Thoracic aorta (tissue), 2 donors: ENCODE measurements around the gene MRNIP. TPM values are rescaled to one million over a fixed set of nuclear protein-coding genes. Genes with fewer than 3 reads are reported as not detected.
A peak's percentile ranks its signal among the peaks of the same experiment; 100 is the strongest.
"Not testable (repeated sequence)": the region's sequence is repeated elsewhere in the genome, so short reads cannot be mapped to it uniquely, and the experiment has no call there.

ENCODE experiments used
- ATAC-seq: fragments of 150-250 bp; one replicate; pipeline ENCODE4 v1.8.0; 2017; ENCODE audit warnings: low read depth; ENCODE audit not compliant: insufficient number of reproducible peaks, low FRiP score
- DNase-seq: peaks from one replicate; pipeline ENCODE4 v3.0.0-alpha.2; 2020; ENCODE audit warnings: low spot score
- H3K27ac ChIP-seq, 2 donors: fragments of 200-600 bp; sonication (generic); 1 replicate in 1 of 2; 2 replicates in 1 of 2; pipeline ENCODE4 v1.5.1; 2016; ENCODE audit warnings: mild to moderate bottlenecking in 2 of 2, moderate library complexity in 2 of 2
- H3K27me3 ChIP-seq: fragments of 200-600 bp; sonication (generic); replicated peaks from 2 replicates; pipeline ENCODE4 v1.6.0; 2016; ENCODE audit warnings: mild to moderate bottlenecking; ENCODE audit not compliant: insufficient read depth
- H3K36me3 ChIP-seq: fragments of 200-600 bp; sonication (generic); one replicate; pipeline ENCODE4 v1.5.1; 2016
- H3K4me1 ChIP-seq, 2 donors: fragments of 200-600 bp; sonication (generic); 1 replicate in 1 of 2; 2 replicates in 1 of 2; pipeline versions ENCODE4 v1.5.1 to v1.6.0; 2016; ENCODE audit warnings: low read depth in 2 of 2, mild to moderate bottlenecking in 1 of 2; ENCODE audit not compliant: control insufficient read depth in 1 of 2
- H3K4me3 ChIP-seq: fragments of 200-600 bp; sonication (generic); 2 replicates; pipeline ENCODE4 v1.5.1; 2016; ENCODE audit warnings: mild to moderate bottlenecking
- H3K9me3 ChIP-seq: fragments of 200-600 bp; sonication (generic); 2 replicates; pipeline ENCODE4 v1.5.1; 2016
- total RNA-seq, 2 donors: library from RNA; depleted of rRNA; stranded (reverse); fragments of >200 nt; gene quantifications; one replicate each; pipeline versions ENCODE4 v1.1.0 to v1.2.3, GENCODE V29; 2016
- TF ChIP-seq, protein P1 (sequence below): fragments of 200-600 bp; sonication (generic); IDR thresholded peaks from one replicate; pipeline ENCODE4 v1.5.1; 2019; ENCODE audit warnings: antibody characterized with exemption

The MRNIP gene
- total RNA-seq, 2 donors from 2014 or later: 46.2 to 54.2 TPM

DNA sequence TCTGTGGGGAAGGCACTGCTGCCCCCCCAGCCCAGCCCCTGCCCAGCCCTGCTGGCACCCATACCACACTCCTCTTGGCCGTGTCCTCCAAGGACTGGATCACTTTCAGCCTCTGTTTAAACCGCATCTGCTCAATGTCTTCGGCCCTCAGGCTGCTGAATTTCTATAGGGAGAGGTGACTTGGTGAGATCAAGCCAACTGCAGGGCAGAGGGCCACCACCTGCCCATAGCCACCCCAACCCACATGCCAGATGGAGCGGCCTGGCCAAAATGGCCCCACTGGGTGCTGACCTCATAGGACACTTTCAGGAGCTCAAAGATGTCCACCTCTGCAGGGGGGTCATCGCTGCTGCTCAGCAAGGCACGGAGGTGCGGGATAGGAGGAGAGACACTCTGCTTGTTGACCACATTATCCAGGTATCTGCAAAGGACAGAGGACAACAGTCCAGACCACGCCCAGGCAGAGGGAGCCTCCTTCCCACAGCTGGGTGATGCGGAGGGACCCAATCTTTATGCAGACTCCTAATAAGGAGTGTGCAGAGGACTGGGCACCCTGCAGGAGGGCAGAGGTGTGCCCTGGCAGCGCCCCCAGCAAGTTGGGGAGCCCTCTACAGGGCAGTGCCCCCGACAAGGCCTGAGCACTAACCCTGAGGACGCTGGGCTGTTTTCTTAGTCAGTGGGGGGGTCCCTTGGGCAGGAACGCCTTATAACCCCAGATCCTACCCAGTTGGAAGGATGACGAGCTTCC lies 14.4 kb upstream of the MRNIP start:
- ATAC-seq (no peak), DNase-seq (no peak)
- Histone ChIP-seq H3K27me3 (no peaks in the 10 kb centered on the region), H3K4me3 (no peak overlapping the region), H3K27ac (no peak overlapping the region), H3K9me3 (no peaks in the 10 kb centered on the region), H3K4me1 (no peaks in the 10 kb centered on the region), H3K36me3 (peaks cover 63% of the 10 kb centered on the region)
- TF ChIP-seq, protein P1, sequence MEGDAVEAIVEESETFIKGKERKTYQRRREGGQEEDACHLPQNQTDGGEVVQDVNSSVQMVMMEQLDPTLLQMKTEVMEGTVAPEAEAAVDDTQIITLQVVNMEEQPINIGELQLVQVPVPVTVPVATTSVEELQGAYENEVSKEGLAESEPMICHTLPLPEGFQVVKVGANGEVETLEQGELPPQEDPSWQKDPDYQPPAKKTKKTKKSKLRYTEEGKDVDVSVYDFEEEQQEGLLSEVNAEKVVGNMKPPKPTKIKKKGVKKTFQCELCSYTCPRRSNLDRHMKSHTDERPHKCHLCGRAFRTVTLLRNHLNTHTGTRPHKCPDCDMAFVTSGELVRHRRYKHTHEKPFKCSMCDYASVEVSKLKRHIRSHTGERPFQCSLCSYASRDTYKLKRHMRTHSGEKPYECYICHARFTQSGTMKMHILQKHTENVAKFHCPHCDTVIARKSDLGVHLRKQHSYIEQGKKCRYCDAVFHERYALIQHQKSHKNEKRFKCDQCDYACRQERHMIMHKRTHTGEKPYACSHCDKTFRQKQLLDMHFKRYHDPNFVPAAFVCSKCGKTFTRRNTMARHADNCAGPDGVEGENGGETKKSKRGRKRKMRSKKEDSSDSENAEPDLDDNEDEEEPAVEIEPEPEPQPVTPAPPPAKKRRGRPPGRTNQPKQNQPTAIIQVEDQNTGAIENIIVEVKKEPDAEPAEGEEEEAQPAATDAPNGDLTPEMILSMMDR: no peak

DNA sequence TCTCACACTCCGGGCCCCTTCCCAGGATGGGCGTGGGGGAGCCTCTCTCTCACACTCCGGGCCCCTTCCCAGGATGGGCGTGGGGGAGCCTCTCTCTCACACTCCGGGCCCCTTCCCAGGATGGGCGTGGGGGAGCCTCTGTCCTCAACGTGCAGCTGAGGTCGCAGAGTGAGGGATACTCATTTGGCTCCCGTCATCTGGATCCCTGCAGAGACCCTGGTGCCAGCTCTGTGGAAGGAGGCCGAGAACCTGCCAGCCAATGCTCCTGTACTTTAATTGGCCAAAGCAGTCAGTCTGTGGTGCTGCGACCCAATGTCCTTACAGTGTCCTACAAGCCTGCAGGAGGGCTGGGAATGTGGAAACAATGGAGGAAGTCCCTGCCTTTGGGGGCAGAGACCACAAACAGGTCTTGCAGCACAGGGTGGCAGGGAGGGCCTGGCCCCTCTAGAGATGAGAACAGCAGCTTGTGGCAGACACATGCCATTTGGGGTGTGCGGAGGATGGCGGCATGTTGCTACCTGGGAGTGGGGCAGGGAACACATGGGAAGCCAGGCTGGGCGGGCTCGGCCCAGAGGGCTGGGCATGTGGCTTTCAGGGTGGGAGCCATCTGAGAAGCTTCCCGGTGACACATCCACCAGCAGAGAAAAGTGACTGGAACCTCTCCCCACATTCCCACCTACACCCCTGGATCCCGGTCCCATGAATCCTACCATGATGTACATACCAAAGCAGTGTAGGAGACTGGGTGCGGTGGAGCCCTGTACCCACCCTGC lies 13.6 kb upstream of the MRNIP start:
- Histone ChIP-seq H3K27ac (no peak overlapping the region), H3K4me3 (no peak overlapping the region), H3K4me1 (no peaks in the 10 kb centered on the region), H3K9me3 (no peaks in the 10 kb centered on the region), H3K36me3 (peaks cover 68% of the 10 kb centered on the region), H3K27me3 (no peaks in the 10 kb centered on the region)
- TF ChIP-seq, protein P1: no peak
- ATAC-seq (no peak), DNase-seq (no peak)

DNA sequence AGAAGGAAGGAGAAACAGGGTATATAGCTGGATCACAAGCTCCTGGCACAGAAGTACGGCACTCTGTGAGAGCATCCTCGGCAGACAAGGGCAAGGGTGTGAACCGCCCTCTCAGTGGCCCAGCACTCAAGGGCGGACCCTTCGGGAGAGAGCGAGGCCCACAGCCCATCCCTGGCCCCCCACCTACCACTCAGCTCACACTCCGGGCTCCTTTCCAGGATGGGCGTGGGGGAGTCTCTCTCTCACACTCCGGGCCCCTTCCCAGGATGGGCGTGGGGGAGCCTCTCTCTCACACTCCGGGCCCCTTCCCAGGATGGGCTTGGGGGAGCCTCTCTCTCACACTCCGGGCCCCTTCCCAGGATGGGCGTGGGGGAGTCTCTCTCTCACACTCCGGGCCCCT lies 12.9 kb upstream of the MRNIP start:
- not testable (repeated sequence) for DNase-seq, H3K4me1 ChIP-seq, H3K9me3 ChIP-seq, H3K4me3 ChIP-seq, ATAC-seq, H3K27ac ChIP-seq, H3K27me3 ChIP-seq
- peaks cover 74% of the 10 kb centered on the region for H3K36me3 ChIP-seq

DNA sequence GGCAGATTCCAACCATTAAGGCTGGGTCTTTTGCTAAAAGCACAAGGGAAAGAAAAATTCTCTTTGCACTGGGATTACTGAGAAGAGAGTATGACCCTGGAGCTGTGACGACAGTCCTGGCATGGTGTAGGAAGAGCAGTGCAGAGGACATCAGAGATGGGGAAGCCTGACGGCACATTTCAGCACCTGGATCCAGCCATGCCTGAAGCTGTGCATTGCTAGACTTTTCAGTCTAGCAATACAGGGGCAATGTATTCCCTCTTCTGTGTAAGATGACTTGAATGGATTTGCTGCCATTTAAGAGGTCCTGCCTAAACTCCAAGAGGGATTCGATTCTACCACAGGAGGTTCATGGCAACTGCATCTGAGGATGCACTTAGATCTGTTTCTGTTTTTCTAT lies 12.3 kb upstream of the MRNIP start:
- Histone ChIP-seq H3K4me3 (no peak overlapping the region), H3K36me3 (peaks cover 74% of the 10 kb centered on the region), H3K27me3 (no peaks in the 10 kb centered on the region), H3K4me1 (no peaks in the 10 kb centered on the region), H3K27ac (no peak overlapping the region), H3K9me3 (no peaks in the 10 kb centered on the region)
- ATAC-seq (no peak), DNase-seq (no peak)
- TF ChIP-seq, protein P1: no peak

DNA sequence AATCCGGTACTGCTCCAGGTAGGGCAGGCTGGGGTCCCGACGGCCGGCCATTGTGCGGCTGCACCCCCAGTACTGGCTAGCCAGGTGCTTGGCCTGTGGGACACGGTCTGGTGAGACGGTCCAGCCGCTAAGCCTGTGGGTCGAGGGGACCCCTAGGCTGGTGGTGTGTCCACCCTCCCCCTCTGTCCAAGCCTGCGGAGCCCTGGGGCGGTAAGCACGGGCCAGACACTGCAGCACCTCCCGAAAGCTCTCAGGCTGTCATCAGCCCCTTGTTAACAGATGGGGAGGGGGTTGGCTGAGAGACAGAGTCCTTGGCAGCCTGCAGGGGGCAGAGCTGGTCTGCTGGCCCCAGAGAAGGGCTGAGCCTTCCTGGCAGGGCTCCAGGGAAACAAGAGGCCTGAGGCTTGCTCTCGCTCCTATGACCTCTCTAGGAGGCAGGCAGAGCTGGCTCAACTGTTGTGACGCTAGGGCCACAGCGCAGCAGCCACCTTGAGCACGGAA lies 11.8 kb upstream of the MRNIP start:
- no peak for ATAC-seq
- H3K27me3 ChIP-seq: no peaks in the 10 kb centered on the region
- TF ChIP-seq, protein P1: peak; percentile 10
- peaks cover 70% of the 10 kb centered on the region for H3K36me3 ChIP-seq
- H3K27ac ChIP-seq: no peak overlapping the region
- no peaks in the 10 kb centered on the region for H3K4me1 ChIP-seq
- H3K9me3 ChIP-seq: no peaks in the 10 kb centered on the region
- no peak for DNase-seq
- no peak overlapping the region for H3K4me3 ChIP-seq
